ENCODE measurements around the gene UVRAG. TPM values are rescaled to one million over a fixed set of nuclear protein-coding genes. Genes with fewer than 3 reads are reported as not detected.

UVRAG gene
- total and polyA plus RNA-seq, 2 of the 13 experiments (the other 11 are each of a cell fraction or from before 2014, with no cell fraction given) = 9.7 to 17.3 TPM

- TF ChIP-seq HDAC6 (IDR thresholded peaks at IDR 0.05; ENCODE audit: low read depth, low read length) (no peak), MBD4 (IDR thresholded peaks at IDR 0.05; ENCODE audit: borderline replicate concordance, low read length) (no peak), ZNF766 (CRISPR knock-in tag; IDR thresholded peaks at IDR 0.05; ENCODE audit: borderline replicate concordance) (no peak), ZIK1 (CRISPR knock-in tag; IDR thresholded peaks at IDR 0.05; ENCODE audit: borderline replicate concordance, low read depth) (no peak), GFI1 (CRISPR knock-in tag; IDR thresholded peaks at IDR 0.05; ENCODE audit: borderline replicate concordance) (no peak), ZBTB33 (CRISPR knock-in tag; IDR thresholded peaks at IDR 0.05) (no peak), TCF12 (IDR thresholded peaks at IDR 0.05) (no peak), TCF12 (CRISPR knock-in tag; IDR thresholded peaks at IDR 0.05) (no peak), HOMEZ (CRISPR knock-in tag; IDR thresholded peaks at IDR 0.05; ENCODE audit: low read depth) (no peak), PCBP1 (IDR thresholded peaks at IDR 0.05; ENCODE audit: borderline replicate concordance, low read depth, low read length) (no peak), ZNF720 (CRISPR knock-in tag; IDR thresholded peaks at IDR 0.05) (no peak), DR1 (CRISPR knock-in tag; IDR thresholded peaks at IDR 0.05) (peak; percentile 13), YY1 (IDR thresholded peaks at IDR 0.05; ENCODE audit: insufficient read depth, insufficient replicate concordance, low read depth, low read length) (no peak), ZMYM3 (CRISPR knock-in tag; IDR thresholded peaks at IDR 0.05) (no peak), MATR3 (CRISPR knock-in tag; IDR thresholded peaks at IDR 0.05) (no peak), MAF1 (CRISPR knock-in tag; IDR thresholded peaks at IDR 0.05; ENCODE audit: borderline replicate concordance) (no peak), ETS1 (CRISPR knock-in tag; IDR thresholded peaks at IDR 0.05) (no peak), ZFP82 (CRISPR knock-in tag; IDR thresholded peaks at IDR 0.05; ENCODE audit: borderline replicate concordance) (no peak), PHB2 (IDR thresholded peaks at IDR 0.05; ENCODE audit: partially characterized antibody) (no peak), GABPB1 (CRISPR knock-in tag; IDR thresholded peaks at IDR 0.05) (no peak), ZMAT5 (CRISPR knock-in tag; IDR thresholded peaks at IDR 0.05; ENCODE audit: borderline replicate concordance, low read depth) (no peak), ZNF44 (CRISPR knock-in tag; IDR thresholded peaks at IDR 0.05) (no peak), MYNN (CRISPR knock-in tag; IDR thresholded peaks at IDR 0.05; ENCODE audit: low read depth) (no peak), RELA (CRISPR knock-in tag; IDR thresholded peaks at IDR 0.05) (no peak)
Observed at GRCh38 chr11:75815345-75816168, 547 bp downstream of the UVRAG start (continued).

Data from HepG2 (cell line).